ENCODE data around the gene ABLIM1.

GRCh38 chr10:114479836-114480235 lies 178.2 kb downstream of the ABLIM1 start:
- TF ChIP-seq POU2F2 (IDR thresholded peaks at IDR 0.05; ENCODE audit: low read depth, low read length) (no peak), TAF1 (IDR thresholded peaks at IDR 0.05; ENCODE audit: low read depth, low read length) (no peak), POLR2A (IDR thresholded peaks at IDR 0.05; ENCODE audit: low read depth, low read length) (no peak), POLR2AphosphoS5 (IDR thresholded peaks at IDR 0.05; ENCODE audit: low read depth, low read length) (no peak), SPI1 (IDR thresholded peaks at IDR 0.05; ENCODE audit: low read depth, low read length) (no peak)

Data from GM12891 (cell line).